Breast epithelium (tissue), 4 donors: ENCODE measurements around the gene GLRA1. TPM values are rescaled to one million over a fixed set of nuclear protein-coding genes. Genes with fewer than 3 reads are reported as not detected.

Source experiments
- DNase-seq, 2 donors: peaks; one replicate each; pipeline ENCODE4 v3.0.0-alpha.2; 2019; ENCODE audit warnings: low spot score in 2 of 2
- H3K27ac ChIP-seq, 2 donors: fragments of 200-600 bp; sonication (generic) in 1 of 2; one replicate each; pipeline ENCODE4 v1.5.1; 2016 to 2019; ENCODE audit warnings: mild to moderate bottlenecking in 1 of 2
- H3K27me3 ChIP-seq, 2 donors: fragments of 200-600 bp; sonication (generic) in 1 of 2; one replicate each; pipeline versions ENCODE4 v1.5.1 to v1.6.0; 2017 to 2019; ENCODE audit warnings: control low read depth in 1 of 2, mild to moderate bottlenecking in 1 of 2
- H3K36me3 ChIP-seq: fragments of 200-600 bp; one replicate; pipeline ENCODE4 v1.5.1; 2019
- H3K4me1 ChIP-seq, 2 donors: fragments of 200-600 bp; sonication (generic); one replicate each; pipeline ENCODE4 v1.5.1; 2016 to 2019; ENCODE audit warnings: control low read depth in 1 of 2
- H3K4me3 ChIP-seq, 3 donors: fragments of 200-600 bp; sonication (generic); 1 replicate in 2 of 3; 2 replicates in 1 of 3; pipeline ENCODE4 v1.5.1; 2016 to 2019; ENCODE audit warnings: mild to moderate bottlenecking in 3 of 3, moderate library complexity in 2 of 3
- H3K9me3 ChIP-seq, 2 donors: fragments of 200-600 bp; sonication (generic) in 1 of 2; one replicate each; pipeline ENCODE4 v1.5.1; 2016 to 2019; ENCODE audit warnings: control low read depth in 1 of 2
- CTCF ChIP-seq, 3 donors: fragments of 450-650 bp; IDR thresholded peaks; one replicate each; pipeline ENCODE4 v1.5.1; 2016 to 2017; ENCODE audit warnings: antibody characterized with exemption in 3 of 3, mild to moderate bottlenecking in 3 of 3, moderate library complexity in 3 of 3
- POLR2A ChIP-seq: fragments of 450-650 bp; IDR thresholded peaks from one replicate; pipeline ENCODE4 v1.6.1; 2016; ENCODE audit warnings: antibody characterized with exemption, mild to moderate bottlenecking, moderate library complexity
- POLR2AphosphoS5 ChIP-seq, 3 donors: sonication (generic); formaldehyde crosslinking; IDR thresholded peaks; one replicate each; pipeline ENCODE4 v1.6.1; 2017; ENCODE audit warnings: antibody characterized with exemption in 3 of 3
- intact Hi-C: fragments of 100-400 bp; cut with DNase I; formaldehyde crosslinking; loops from one replicate; pipeline ENCODE4 v1.15.1; 2023; ENCODE audit warnings: low total_unique reads
- total RNA-seq, 3 donors: library from RNA; depleted of rRNA; stranded (reverse); fragments of >200 nt; gene quantifications; one replicate each; pipeline ENCODE4 v1.1.0, GENCODE V29; 2016

Gene GLRA1
- total RNA-seq, 3 donors from 2014 or later, result not detected

GRCh38 chr5:151815051-151815450 is 109.6 kb downstream of the GLRA1 start:
- Histone ChIP-seq H3K27me3 (no peaks in the 10 kb centered on the region), H3K9me3 (no peaks in the 10 kb centered on the region), H3K4me1 (peaks cover 0 to 1% of the 10 kb centered on the region in 2 donors), H3K36me3 (no peaks in the 10 kb centered on the region), H3K27ac (no peak overlapping the region), H3K4me3 (no peak overlapping the region)
- no peak for DNase-seq
- intact Hi-C loops, result no loop called here
- TF ChIP-seq POLR2AphosphoS5 (IDR thresholded peaks at IDR 0.05) (no peak), CTCF (IDR thresholded peaks at IDR 0.05) (no peak), POLR2A (no peak)

- Histone ChIP-seq H3K27ac (peak overlapping the region; percentile 32 to 41), H3K27me3 (no peaks in the 10 kb centered on the region), H3K4me3 (no peak overlapping the region), H3K4me1 (no peaks in the 10 kb centered on the region), H3K36me3 (no peaks in the 10 kb centered on the region), H3K9me3 (no peaks in the 10 kb centered on the region)
- no peak for DNase-seq
- TF ChIP-seq POLR2A, result no peak
- intact Hi-C loops, result no loop called here
Observed at GRCh38 chr5:151812757-151813309, 111.8 kb downstream of the GLRA1 start.

GRCh38 chr5:151811593-151812321 is 112.9 kb downstream of the GLRA1 start:
- Histone ChIP-seq H3K27me3 (no peaks in the 10 kb centered on the region), H3K9me3 (no peaks in the 10 kb centered on the region), H3K27ac (peak overlapping the region; percentile 32 to 41), H3K4me1 (no peaks in the 10 kb centered on the region), H3K36me3 (no peaks in the 10 kb centered on the region), H3K4me3 (no peak overlapping the region)
- TF ChIP-seq POLR2A (no peak), POLR2AphosphoS5 (IDR thresholded peaks at IDR 0.05) (no peak), CTCF (IDR thresholded peaks at IDR 0.05) (no peak)
- peak in 1 of 2 donors; percentile 24 for DNase-seq
- intact Hi-C loops, result no loop called here

- Histone ChIP-seq H3K36me3 (no peaks in the 10 kb centered on the region), H3K27ac (peak overlapping the region in 1 of 2 donors; percentile 2), H3K4me1 (no peaks in the 10 kb centered on the region), H3K27me3 (no peaks in the 10 kb centered on the region), H3K4me3 (no peak overlapping the region), H3K9me3 (no peaks in the 10 kb centered on the region)
- intact Hi-C loops, result no loop called here
- TF ChIP-seq CTCF (IDR thresholded peaks at IDR 0.05) (no peak), POLR2AphosphoS5 (IDR thresholded peaks at IDR 0.05) (no peak)
- DNase-seq, result no peak
Observed at GRCh38 chr5:151810897-151811296, 113.8 kb downstream of the GLRA1 start.

- peak overlapping the region in 1 of 2 donors; percentile 2 for H3K27ac ChIP-seq
- no peaks in the 10 kb centered on the region for H3K4me1 ChIP-seq
- no peak for DNase-seq
- H3K27me3 ChIP-seq, result no peaks in the 10 kb centered on the region
- H3K36me3 ChIP-seq, result no peaks in the 10 kb centered on the region
- intact Hi-C loops, result no loop called here
- H3K4me3 ChIP-seq, result no peak overlapping the region
- TF ChIP-seq POLR2A (no peak), POLR2AphosphoS5 (IDR thresholded peaks at IDR 0.05) (no peak)
- no peaks in the 10 kb centered on the region for H3K9me3 ChIP-seq
Observed at GRCh38 chr5:151810449-151810848, 114.2 kb downstream of the GLRA1 start.

GRCh38 chr5:151808451-151809169 is 116.0 kb downstream of the GLRA1 start:
- H3K36me3 ChIP-seq, result no peaks in the 10 kb centered on the region
- intact Hi-C loops, result no loop called here

More at GRCh38 chr5:151808451-151809169, 116.0 kb downstream of the GLRA1 start:
- Histone ChIP-seq H3K27ac (no peak overlapping the region), H3K4me1 (no peaks in the 10 kb centered on the region), H3K9me3 (no peaks in the 10 kb centered on the region), H3K27me3 (no peaks in the 10 kb centered on the region), H3K4me3 (no peak overlapping the region)
- TF ChIP-seq POLR2AphosphoS5 (IDR thresholded peaks at IDR 0.05) (no peak), POLR2A (no peak), CTCF (IDR thresholded peaks at IDR 0.05) (no peak)
- no peak for DNase-seq
